IMR-90 (cell line): ENCODE results near the gene CIC. TPM values are rescaled to one million over a fixed set of nuclear protein-coding genes. Genes with fewer than 3 reads are reported as not detected.
A peak's percentile ranks its signal among the peaks of the same experiment; 100 is the strongest.

Source experiments
- ATAC-seq: fragments of 200-7000 bp; cut with Tn5 transposase; 2 replicates; pipeline ENCODE4 v1.9.1; 2020; ENCODE audit warnings: low read depth, mild to moderate bottlenecking, moderate library complexity
- BruUV-seq: library from RNA; stranded (reverse); fragments of 400-500 nt; replicated peaks from 2 replicates; lab custom pipeline; 2021; lab: Mats Ljungman, UMichigan
- CTCF ChIA-PET: fragments of 300-600 bp; formaldehyde crosslinking; extraction: SDS; loops from one replicate; lab custom pipeline; 2021; ENCODE audit warnings: antibody characterized with exemption; lab: Yijun Ruan, JAX
- POLR2A ChIA-PET: fragments of 300-600 bp; sonication (Branson Sonifier 250); formaldehyde crosslinking; loops from one replicate; lab custom pipeline; 2022; ENCODE audit warnings: antibody characterized with exemption; ENCODE audit not compliant: unreplicated experiment; lab: Charles Lee
- DNase-seq: peaks from one replicate; pipeline ENCODE4 v3.0.0; 2013
- H2AFZ ChIP-seq: replicated peaks from 2 replicates; pipeline ENCODE3; 2013; ENCODE audit warnings: low read length, mild to moderate bottlenecking; ENCODE audit not compliant: poor library complexity
- H2AK5ac ChIP-seq: 2 replicates; pipeline ENCODE4 v1.6.1; 2013; ENCODE audit warnings: low read depth, low read length, inconsistent platforms
- H2AK9ac ChIP-seq: replicated peaks from 2 replicates; pipeline ENCODE3; 2013; ENCODE audit warnings: mild to moderate bottlenecking, low read depth, low read length, moderate library complexity; ENCODE audit not compliant: poor library complexity
- H2BK120ac ChIP-seq: 2 replicates; pipeline ENCODE4 v1.6.1; 2013; ENCODE audit warnings: low read depth, low read length, inconsistent platforms
- H2BK15ac ChIP-seq: 3 replicates; pipeline ENCODE4 v1.6.1; 2013; ENCODE audit warnings: low read depth, low read length, inconsistent platforms
- H2BK20ac ChIP-seq: 2 replicates; pipeline ENCODE4 v1.6.1; 2013; ENCODE audit warnings: low read depth, mild to moderate bottlenecking, inconsistent platforms, low read length, moderate library complexity
- H2BK5ac ChIP-seq: 2 replicates; pipeline ENCODE4 v1.6.1; 2013; ENCODE audit warnings: mild to moderate bottlenecking, low read depth, low read length, inconsistent platforms; ENCODE audit not compliant: poor library complexity, severe bottlenecking
- H3K14ac ChIP-seq: replicated peaks from 2 replicates; pipeline ENCODE4 v1.6.1; 2013; ENCODE audit warnings: low read depth, low read length, inconsistent platforms
- H3K18ac ChIP-seq: 2 replicates; pipeline ENCODE4 v1.6.1; 2013; ENCODE audit warnings: low read depth, low read length, control low read depth
- H3K23ac ChIP-seq: 2 replicates; pipeline ENCODE4 v1.6.1; 2013; ENCODE audit warnings: low read depth, low read length, inconsistent platforms
- H3K27ac ChIP-seq: 2 replicates; pipeline ENCODE4 v1.5.1; 2013; ENCODE audit warnings: mild to moderate bottlenecking, control low read depth, low read length; ENCODE audit not compliant: insufficient read depth
- H3K27me3 ChIP-seq: 2 replicates; pipeline ENCODE4 v1.6.1; 2013; ENCODE audit warnings: low read length; ENCODE audit not compliant: control insufficient read depth, insufficient read depth
- H3K36me3 ChIP-seq: 2 replicates; pipeline ENCODE4 v1.6.1; 2013; ENCODE audit warnings: low read length, mixed read lengths; ENCODE audit not compliant: control insufficient read depth, insufficient read depth
- H3K4ac ChIP-seq: 2 replicates; pipeline ENCODE4 v1.6.1; 2013; ENCODE audit warnings: low read depth, low read length, inconsistent platforms
- H3K4me1 ChIP-seq: 2 replicates; pipeline ENCODE4 v1.6.1; 2013; ENCODE audit warnings: low read length, mixed read lengths; ENCODE audit not compliant: control insufficient read depth, insufficient read depth
- H3K4me2 ChIP-seq: 2 replicates; pipeline ENCODE4 v1.6.1; 2013; ENCODE audit warnings: low read depth, mild to moderate bottlenecking, control low read depth, low read length, moderate library complexity
- H3K4me3 ChIP-seq: 2 replicates; pipeline ENCODE4 v1.5.1; 2013; ENCODE audit warnings: low read depth, mild to moderate bottlenecking, control low read depth, low read length, moderate library complexity; ENCODE audit not compliant: insufficient read depth
- H3K56ac ChIP-seq: 2 replicates; pipeline ENCODE4 v1.6.1; 2013; ENCODE audit warnings: low read length, inconsistent platforms; ENCODE audit not compliant: insufficient read depth; ENCODE audit errors: extremely low read depth
- H3K79me1 ChIP-seq, 2 experiments: 2 replicates each; pipeline ENCODE4 v1.6.1; 2013; ENCODE audit warnings: low read length in 2 of 2, inconsistent platforms in 1 of 2, low read depth in 1 of 2
- H3K9ac ChIP-seq: 2 replicates; pipeline ENCODE4 v1.6.1; 2013; ENCODE audit warnings: low read depth, low read length, control low read depth
- H3K9me1 ChIP-seq: 2 replicates; pipeline ENCODE4 v1.6.1; 2013; ENCODE audit warnings: low read length, inconsistent platforms; ENCODE audit not compliant: insufficient read depth
- H3K9me3 ChIP-seq: 2 replicates; pipeline ENCODE4 v1.6.1; 2013; ENCODE audit warnings: low read length; ENCODE audit not compliant: control insufficient read depth, insufficient read depth
- H4K20me1 ChIP-seq: 2 replicates; pipeline ENCODE4 v1.6.1; 2013; ENCODE audit warnings: low read length, inconsistent platforms; ENCODE audit not compliant: insufficient read depth
- H4K5ac ChIP-seq: 2 replicates; pipeline ENCODE4 v1.6.1; 2013; ENCODE audit warnings: mild to moderate bottlenecking, low read depth, low read length, control low read depth
- H4K8ac ChIP-seq, 2 experiments: 2 replicates each; pipeline ENCODE4 v1.6.1; 2013; ENCODE audit warnings: low read depth in 2 of 2, low read length in 2 of 2, control low read depth in 1 of 2, inconsistent platforms in 1 of 2
- H4K91ac ChIP-seq: 2 replicates; pipeline ENCODE4 v1.6.1; 2013; ENCODE audit warnings: low read depth, low read length, inconsistent platforms; ENCODE audit not compliant: insufficient read depth
- BHLHE40 ChIP-seq: fragments of 150-350 bp; IDR thresholded peaks from 2 replicates; pipeline ENCODE4 v1.6.1; 2016; ENCODE audit warnings: mild to moderate bottlenecking, low read depth, low read length
- CEBPB ChIP-seq: IDR thresholded peaks from 2 replicates; pipeline ENCODE4 v1.6.1; 2012; ENCODE audit warnings: low read depth, low read length, improper control_type of control experiment
- CHD1 ChIP-seq: IDR thresholded peaks from 2 replicates; pipeline ENCODE4 v1.6.1; 2012; ENCODE audit warnings: low read depth, low read length, improper control_type of control experiment
- ELK1 ChIP-seq: fragments of 150-350 bp; IDR thresholded peaks from 2 replicates; pipeline ENCODE4 v1.6.1; 2016; ENCODE audit warnings: low read depth, mild to moderate bottlenecking, low read length, moderate library complexity, borderline replicate concordance
- FOS ChIP-seq: fragments of 150-350 bp; IDR thresholded peaks from 2 replicates; pipeline ENCODE4 v1.6.1; 2016; ENCODE audit warnings: low read depth, low read length
- MAZ ChIP-seq: IDR thresholded peaks from 2 replicates; pipeline ENCODE4 v1.6.1; 2012; ENCODE audit warnings: low read depth, mild to moderate bottlenecking, low read length, improper control_type of control experiment, moderate library complexity, borderline replicate concordance
- MXI1 ChIP-seq: IDR thresholded peaks from 2 replicates; pipeline ENCODE4 v1.6.1; 2012; ENCODE audit warnings: low read depth, mild to moderate bottlenecking, low read length, moderate library complexity, borderline replicate concordance
- NFE2L2 ChIP-seq: fragments of 150-350 bp; IDR thresholded peaks from 2 replicates; pipeline ENCODE4 v1.6.1; 2016; ENCODE audit warnings: low read depth, mild to moderate bottlenecking, low read length
- POLR2A ChIP-seq: IDR thresholded peaks from 2 replicates; pipeline ENCODE4 v1.6.1; 2012; ENCODE audit warnings: mild to moderate bottlenecking, low read depth, low read length
- RAD21 ChIP-seq: IDR thresholded peaks from 2 replicates; pipeline ENCODE4 v1.6.1; 2012; ENCODE audit warnings: low read length, improper control_type of control experiment
- RCOR1 ChIP-seq: IDR thresholded peaks from 2 replicates; pipeline ENCODE4 v1.6.1; 2012; ENCODE audit warnings: mild to moderate bottlenecking, low read length, improper control_type of control experiment; ENCODE audit not compliant: insufficient replicate concordance
- RFX5 ChIP-seq: IDR thresholded peaks from 2 replicates; pipeline ENCODE4 v1.8.0; 2012; ENCODE audit warnings: low read depth, mild to moderate bottlenecking, low read length, moderate library complexity
- SMC3 ChIP-seq: fragments of 150-350 bp; IDR thresholded peaks from 2 replicates; pipeline ENCODE4 v1.6.1; 2016; ENCODE audit warnings: low read depth, mild to moderate bottlenecking, antibody characterized with exemption, low read length, moderate library complexity
- USF2 ChIP-seq: fragments of 150-350 bp; IDR thresholded peaks from 2 replicates; pipeline ENCODE4 v1.6.1; 2017; ENCODE audit warnings: mild to moderate bottlenecking, antibody characterized with exemption, low read length, low read depth
- WGBS, 2 experiments: methylation state at CpG; one replicate each; pipeline versions ENCODE4 v1.1.5 to v1.1.7; 2013; ENCODE audit warnings: missing lambda C conversion rate in 2 of 2; ENCODE audit not compliant: insufficient read length in 1 of 2; ENCODE audit errors: extremely low coverage in 2 of 2; 5-methylcytosine and 5-hydroxymethylcytosine counted together
- dilution Hi-C: fragments of 300-500 bp; cut with HindIII; formaldehyde crosslinking; loops from one replicate; pipeline ENCODE4 v1.14.3; 2018; ENCODE audit warnings: low sequenced_read_pairs; ENCODE audit not compliant: unreplicated experiment
- in situ Hi-C: fragments of 300-500 bp; cut with MboI; formaldehyde crosslinking; loops from 3 replicates; pipeline ENCODE4 v1.14.3; 2019; ENCODE audit warnings: low sequenced_read_pairs, inconsistent platforms, mixed read lengths
- intact Hi-C: fragments of 100-400 bp; cut with micrococcal nuclease; formaldehyde crosslinking; loops from 2 replicates; pipeline ENCODE4 v1.10.0; 2022
- polyA plus RNA-seq, 3 experiments: library from polyadenylated mRNA; depleted of rRNA; stranded (reverse); fragments of >200 nt; gene quantifications; 2 replicates each; pipeline ENCODE4 v1.2.3, GENCODE V29; 2012; ENCODE audit warnings: low replicate concordance in 1 of 3
- total RNA-seq: library from RNA; depleted of rRNA; stranded (reverse); fragments of >200 nt; gene quantifications from 2 replicates; pipeline ENCODE4 v1.2.3, GENCODE V29; 2012

The CIC gene
- total and polyA plus RNA-seq, 2 of the 4 experiments (the other 2 are of a cell fraction): 1.8 to 23.2 TPM

GRCh38 chr19:42325308-42325895 is 56.4 kb downstream of the CIC start, which contains the start of gene MEGF8:
TSS of gene MEGF8 (plus strand) at chr19:42325635. CDS start at chr19:42326244, 609 bp downstream.
- H3K27ac ChIP-seq: peak within 1 kb of the TSS; percentile 30
- TF ChIP-seq USF2: no peak
- TF ChIP-seq POLR2A: peak; percentile 72
- TF ChIP-seq FOS: no peak
- TF ChIP-seq ELK1: peak; percentile 92; the same call in 1 of the 2 replicates
- TF ChIP-seq CEBPB: no peak
- TF ChIP-seq SMC3: peak; percentile 87
- no peak for TF ChIP-seq RFX5
- no peak for TF ChIP-seq BHLHE40
- no peak for TF ChIP-seq MXI1
- TF ChIP-seq MAZ: peak; percentile 85
- TF ChIP-seq RAD21: no peak; the same call in 1 of the 2 replicates
- no peak for TF ChIP-seq RCOR1
- no peak for TF ChIP-seq CHD1
- no peak for TF ChIP-seq NFE2L2

More at GRCh38 chr19:42325308-42325895, 56.4 kb downstream of the CIC start, which contains the start of gene MEGF8:
- Histone ChIP-seq H2BK120ac (no peak within 1 kb of the TSS), H3K9me3 (no peaks in the 10 kb centered on the region), H3K14ac (peak within 1 kb of the TSS; percentile 78), H4K91ac (no peak within 1 kb of the TSS), H2AK9ac (peak within 1 kb of the TSS; percentile 45), H3K36me3 (no peaks in the 10 kb centered on the region), H3K4ac (peak within 1 kb of the TSS; percentile 62), H3K4me3 (peak within 1 kb of the TSS; percentile 78), H2AK5ac (0 out of 2 replicates have a peak within 1 kb of the TSS, but pooled peaks have one; percentile 20), H3K9me1 (peaks cover 2% of the 10 kb centered on the region; the same call in 1 of the 2 replicates), H4K8ac (peak within 1 kb of the TSS in 1 of 2 experiments; percentile 71; a peak in 1 of 4 replicates), H3K18ac (no peak within 1 kb of the TSS; the same call in 1 of the 2 replicates), H2AFZ (peak within 1 kb of the TSS; percentile 91), H3K56ac (peak within 1 kb of the TSS; percentile 63), H2BK5ac (peak within 1 kb of the TSS; percentile 17), H4K5ac (no peak within 1 kb of the TSS; the same call in 1 of the 2 replicates), H4K20me1 (peaks cover 9% of the 10 kb centered on the region; the same call in 1 of the 2 replicates), H3K4me2 (peak within 1 kb of the TSS; percentile 69), H3K4me1 (peaks cover 4% of the 10 kb centered on the region), H2BK15ac (no peak within 1 kb of the TSS), H3K27me3 (peaks cover 26% of the 10 kb centered on the region), H3K9ac (peak within 1 kb of the TSS; percentile 79), H3K79me1 (peaks cover 16 to 48% of the 10 kb centered on the region in 2 experiments), H3K23ac (peak within 1 kb of the TSS; percentile 12; the same call in 1 of the 2 replicates), H2BK20ac (no peak within 1 kb of the TSS)
- dilution Hi-C loops (no loop called here), intact Hi-C loops (loop anchor here (1.0 kb wide), 2 partner anchors 79 to 217 kb away; no protein-coding TSS in a partner anchor), in situ Hi-C loops (loop anchor here (10.0 kb wide), 1 partner anchor 191 kb away; the partner anchor contains the start of gene POU2F2)
- POLR2A ChIA-PET: no interaction called here
- CTCF ChIA-PET: no interaction called here
- BruUV-seq: no TSS peak
- peak; percentile 99 for DNase-seq
- 0% methylated on average over 6 of the region's 45 CpGs; no CpG with 5 or more reads in 1 of the 2 experiments for WGBS, 2 experiments
- peak; percentile 98 for ATAC-seq
